Stimulated activated naive CD4-positive, alpha-beta T cell (primary cell): ENCODE results near the gene AGBL2.
"Not testable (repeated sequence)": the region's sequence is repeated elsewhere in the genome, so short reads cannot be mapped to it uniquely, and the experiment has no call there.

Experiments used
- DNase-seq, 6 experiments: peaks; one replicate each; lab custom pipeline; 2025; lab: John Stamatoyannopoulos, UW

The AGBL2 gene

GRCh38 chr11:47689480-47689879, 25.7 kb downstream of the AGBL2 start:
- DNase-seq, result no peak

GRCh38 chr11:47688991-47689390, 26.2 kb downstream of the AGBL2 start:
- DNase-seq, result no peak

GRCh38 chr11:47688111-47688510, 27.1 kb downstream of the AGBL2 start:
- DNase-seq, result no peak

GRCh38 chr11:47686704-47687103, 28.5 kb downstream of the AGBL2 start:
- not testable (repeated sequence) for DNase-seq

GRCh38 chr11:47686151-47686550, 29.0 kb downstream of the AGBL2 start:
- DNase-seq, result no peak

- DNase-seq, result no peak
These were observed 39.3 kb downstream of the AGBL2 start for GRCh38 chr11:47675851-47676250.

GRCh38 chr11:47672283-47672730, 42.9 kb downstream of the AGBL2 start:
- no peak for DNase-seq

GRCh38 chr11:47669856-47670255, 45.3 kb downstream of the AGBL2 start:
- DNase-seq, result no peak

GRCh38 chr11:47668665-47669064, 46.5 kb downstream of the AGBL2 start:
- no peak for DNase-seq

GRCh38 chr11:47667555-47667954, 47.6 kb downstream of the AGBL2 start:
- no peak for DNase-seq

- no peak for DNase-seq
These were observed 48.0 kb downstream of the AGBL2 start for GRCh38 chr11:47667135-47667534.

GRCh38 chr11:47664936-47665335, 50.2 kb downstream of the AGBL2 start:
- DNase-seq, result not testable (repeated sequence)

- no peak for DNase-seq
These were observed 53.9 kb downstream of the AGBL2 start for GRCh38 chr11:47661245-47661644.

- no peak for DNase-seq
These were observed 55.9 kb downstream of the AGBL2 start for GRCh38 chr11:47659276-47659675.

GRCh38 chr11:47656260-47656885, 58.8 kb downstream of the AGBL2 start:
- no peak for DNase-seq

GRCh38 chr11:47651818-47652469, 63.2 kb downstream of the AGBL2 start:
- no peak for DNase-seq

GRCh38 chr11:47649276-47649675, 65.9 kb downstream of the AGBL2 start:
- no peak for DNase-seq

GRCh38 chr11:47646019-47646418, 69.2 kb downstream of the AGBL2 start:
- DNase-seq, result no peak

- DNase-seq, result no peak
These were observed 69.7 kb downstream of the AGBL2 start for GRCh38 chr11:47645500-47645899.

GRCh38 chr11:47642099-47642855, 72.9 kb downstream of the AGBL2 start, which contains the start of gene MTCH2:
TSS of gene MTCH2 (minus strand) at chr11:47642559. CDS start at chr11:47642465, 94 bp downstream.
- DNase-seq, result peak; percentile 94 to 97 (median 96)

- DNase-seq, result no peak
These were observed 73.5 kb downstream of the AGBL2 start for GRCh38 chr11:47641600-47642098.

- DNase-seq, result not testable (repeated sequence)
These were observed 74.7 kb downstream of the AGBL2 start for GRCh38 chr11:47640506-47640905.

GRCh38 chr11:47636331-47636730, 78.8 kb downstream of the AGBL2 start:
- DNase-seq, result not testable (repeated sequence)
